ENCODE measurements around the gene TMCO4.
A peak's percentile ranks its signal among the peaks of the same experiment; 100 is the strongest.

TMCO4 gene

GRCh38 chr1:19654386-19654785 lies 145.3 kb downstream of the TMCO4 start:
- TF ChIP-seq CTCF (conservative IDR thresholded peaks at IDR 0.05; ENCODE audit: low read depth, low read length): no peak
- Histone ChIP-seq H2AFZ (ENCODE audit: low read depth) (peak overlapping the region; percentile 75; the same call in 1 of the 2 replicates), H3K27ac (no peak overlapping the region), H3K4me2 (no peak overlapping the region), H3K4me3 (IDR thresholded peaks at IDR 0.05; ENCODE audit: insufficient read depth, low read depth, low read length) (no peak overlapping the region), H3K79me2 (ENCODE audit: insufficient read depth, low read depth) (no peaks in the 10 kb centered on the region), H4K20me1 (ENCODE audit: insufficient read depth) (no peaks in the 10 kb centered on the region), H3K4me1 (ENCODE audit: low read depth, poor library complexity, severe bottlenecking) (peaks cover 9% of the 10 kb centered on the region), H3K27me3 (ENCODE audit: insufficient read depth, low read depth) (no peaks in the 10 kb centered on the region), H3K9ac (no peak overlapping the region), H3K36me3 (ENCODE audit: insufficient read depth) (no peaks in the 10 kb centered on the region)

- Histone ChIP-seq H3K36me3 (ENCODE audit: insufficient read depth) (no peaks in the 10 kb centered on the region), H3K79me2 (ENCODE audit: insufficient read depth, low read depth) (no peaks in the 10 kb centered on the region), H4K20me1 (ENCODE audit: insufficient read depth) (no peaks in the 10 kb centered on the region), H3K4me3 (IDR thresholded peaks at IDR 0.05; ENCODE audit: insufficient read depth, low read depth, low read length) (no peak overlapping the region), H3K4me2 (no peak overlapping the region), H3K4me1 (ENCODE audit: low read depth, poor library complexity, severe bottlenecking) (peaks cover 9% of the 10 kb centered on the region), H3K9ac (no peak overlapping the region), H2AFZ (ENCODE audit: low read depth) (no peak overlapping the region; the same call in 1 of the 2 replicates), H3K27me3 (ENCODE audit: insufficient read depth, low read depth) (peaks cover 6% of the 10 kb centered on the region; the same call in 1 of the 2 replicates), H3K27ac (no peak overlapping the region)
- TF ChIP-seq CTCF (conservative IDR thresholded peaks at IDR 0.05; ENCODE audit: low read depth, low read length): peak; percentile 46; the same call in 1 of the 2 replicates
These were observed 148.5 kb downstream of the TMCO4 start for GRCh38 chr1:19651141-19651737.

- no peak overlapping the region for H3K27ac ChIP-seq
These were observed 149.1 kb downstream of the TMCO4 start for GRCh38 chr1:19650416-19651140.

GRCh38 chr1:19648689-19649088 lies 151.0 kb downstream of the TMCO4 start:
- Histone ChIP-seq H2AFZ (ENCODE audit: low read depth) (no peak overlapping the region), H3K36me3 (ENCODE audit: insufficient read depth) (no peaks in the 10 kb centered on the region), H3K4me3 (IDR thresholded peaks at IDR 0.05; ENCODE audit: insufficient read depth, low read depth, low read length) (no peak overlapping the region), H4K20me1 (ENCODE audit: insufficient read depth) (no peaks in the 10 kb centered on the region), H3K4me2 (no peak overlapping the region), H3K9ac (no peak overlapping the region), H3K4me1 (ENCODE audit: low read depth, poor library complexity, severe bottlenecking) (peaks cover 4% of the 10 kb centered on the region), H3K27me3 (ENCODE audit: insufficient read depth, low read depth) (peaks cover 23% of the 10 kb centered on the region), H3K79me2 (ENCODE audit: insufficient read depth, low read depth) (no peaks in the 10 kb centered on the region), H3K27ac (no peak overlapping the region)
- no peak for TF ChIP-seq CTCF (conservative IDR thresholded peaks at IDR 0.05; ENCODE audit: low read depth, low read length)

More at GRCh38 chr1:19650416-19651140, 149.1 kb downstream of the TMCO4 start:
- Histone ChIP-seq H2AFZ (ENCODE audit: low read depth) (no peak overlapping the region; the same call in 1 of the 2 replicates), H4K20me1 (ENCODE audit: insufficient read depth) (no peaks in the 10 kb centered on the region), H3K4me1 (ENCODE audit: low read depth, poor library complexity, severe bottlenecking) (peaks cover 9% of the 10 kb centered on the region), H3K27me3 (ENCODE audit: insufficient read depth, low read depth) (peaks cover 13% of the 10 kb centered on the region; the same call in 1 of the 2 replicates), H3K9ac (no peak overlapping the region), H3K79me2 (ENCODE audit: insufficient read depth, low read depth) (no peaks in the 10 kb centered on the region), H3K36me3 (ENCODE audit: insufficient read depth) (no peaks in the 10 kb centered on the region), H3K4me2 (no peak overlapping the region), H3K4me3 (IDR thresholded peaks at IDR 0.05; ENCODE audit: insufficient read depth, low read depth, low read length) (no peak overlapping the region)
- TF ChIP-seq CTCF (conservative IDR thresholded peaks at IDR 0.05; ENCODE audit: low read depth, low read length): no peak
